WTC11 (cell line): ENCODE results near the gene FBXW2.

Experiments
- AFF4 ChIP-seq: sonication (generic); formaldehyde crosslinking; IDR thresholded peaks from 2 replicates; pipeline ENCODE4 v1.8.1; 2023; ENCODE audit warnings: mild to moderate bottlenecking, missing genetic modification reagents, borderline replicate concordance
- CBFB ChIP-seq: sonication (generic); formaldehyde crosslinking; IDR thresholded peaks from 2 replicates; pipeline ENCODE4 v1.8.1; 2022; ENCODE audit warnings: mild to moderate bottlenecking, low read depth, missing genetic modification reagents
- ELF4 ChIP-seq: sonication (generic); formaldehyde crosslinking; IDR thresholded peaks from 2 replicates; pipeline ENCODE4 v1.8.1; 2022; ENCODE audit warnings: low read depth, mild to moderate bottlenecking, moderate library complexity, missing genetic modification reagents
- ETV6 ChIP-seq: sonication (generic); formaldehyde crosslinking; IDR thresholded peaks from 2 replicates; pipeline ENCODE4 v1.8.1; 2022; ENCODE audit warnings: mild to moderate bottlenecking, missing genetic modification reagents
- GRHL2 ChIP-seq: fragments of 250-450 bp; sonication (Bioruptor Pico); IDR thresholded peaks from 2 replicates; pipeline ENCODE4 v1.8.0; 2022; ENCODE audit warnings: mild to moderate bottlenecking, moderate library complexity; ENCODE audit not compliant: insufficient replicate concordance, severe bottlenecking
- HMGXB4 ChIP-seq: sonication (generic); formaldehyde crosslinking; IDR thresholded peaks from 2 replicates; pipeline ENCODE4 v1.8.1; 2023; ENCODE audit warnings: mild to moderate bottlenecking, moderate library complexity, missing genetic modification reagents
- TCF7 ChIP-seq: sonication (generic); formaldehyde crosslinking; IDR thresholded peaks from 2 replicates; pipeline ENCODE4 v1.8.0; 2022; ENCODE audit warnings: mild to moderate bottlenecking, low read depth, missing genetic modification reagents, moderate library complexity
- TF ChIP-seq, protein P1 (sequence below): fragments of 200-600 bp; IDR thresholded peaks from 2 replicates; pipeline ENCODE4 v1.8.0; 2022; ENCODE audit warnings: antibody characterized with exemption
- TF ChIP-seq, protein P2 (sequence below): sonication (generic); formaldehyde crosslinking; conservative IDR thresholded peaks from 2 replicates; pipeline ENCODE4 v1.8.1; 2022; ENCODE audit warnings: mild to moderate bottlenecking, missing genetic modification reagents
- TF ChIP-seq, protein P3 (sequence below): sonication (generic); formaldehyde crosslinking; IDR thresholded peaks from 2 replicates; pipeline ENCODE4 v1.8.1; 2023; ENCODE audit warnings: mild to moderate bottlenecking, missing genetic modification reagents

- no peak for TF ChIP-seq GRHL2
- no peak for TF ChIP-seq TCF7 (CRISPR knock-in tag)
- no peak for TF ChIP-seq HMGXB4 (CRISPR knock-in tag)
- TF ChIP-seq, protein P1, sequence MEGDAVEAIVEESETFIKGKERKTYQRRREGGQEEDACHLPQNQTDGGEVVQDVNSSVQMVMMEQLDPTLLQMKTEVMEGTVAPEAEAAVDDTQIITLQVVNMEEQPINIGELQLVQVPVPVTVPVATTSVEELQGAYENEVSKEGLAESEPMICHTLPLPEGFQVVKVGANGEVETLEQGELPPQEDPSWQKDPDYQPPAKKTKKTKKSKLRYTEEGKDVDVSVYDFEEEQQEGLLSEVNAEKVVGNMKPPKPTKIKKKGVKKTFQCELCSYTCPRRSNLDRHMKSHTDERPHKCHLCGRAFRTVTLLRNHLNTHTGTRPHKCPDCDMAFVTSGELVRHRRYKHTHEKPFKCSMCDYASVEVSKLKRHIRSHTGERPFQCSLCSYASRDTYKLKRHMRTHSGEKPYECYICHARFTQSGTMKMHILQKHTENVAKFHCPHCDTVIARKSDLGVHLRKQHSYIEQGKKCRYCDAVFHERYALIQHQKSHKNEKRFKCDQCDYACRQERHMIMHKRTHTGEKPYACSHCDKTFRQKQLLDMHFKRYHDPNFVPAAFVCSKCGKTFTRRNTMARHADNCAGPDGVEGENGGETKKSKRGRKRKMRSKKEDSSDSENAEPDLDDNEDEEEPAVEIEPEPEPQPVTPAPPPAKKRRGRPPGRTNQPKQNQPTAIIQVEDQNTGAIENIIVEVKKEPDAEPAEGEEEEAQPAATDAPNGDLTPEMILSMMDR, result no peak
- TF ChIP-seq, protein P2, sequence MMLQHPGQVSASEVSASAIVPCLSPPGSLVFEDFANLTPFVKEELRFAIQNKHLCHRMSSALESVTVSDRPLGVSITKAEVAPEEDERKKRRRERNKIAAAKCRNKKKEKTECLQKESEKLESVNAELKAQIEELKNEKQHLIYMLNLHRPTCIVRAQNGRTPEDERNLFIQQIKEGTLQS (CRISPR knock-in tag), result no peak
- no peak for TF ChIP-seq ELF4 (CRISPR knock-in tag)
- no peak for TF ChIP-seq AFF4
- TF ChIP-seq, protein P3, sequence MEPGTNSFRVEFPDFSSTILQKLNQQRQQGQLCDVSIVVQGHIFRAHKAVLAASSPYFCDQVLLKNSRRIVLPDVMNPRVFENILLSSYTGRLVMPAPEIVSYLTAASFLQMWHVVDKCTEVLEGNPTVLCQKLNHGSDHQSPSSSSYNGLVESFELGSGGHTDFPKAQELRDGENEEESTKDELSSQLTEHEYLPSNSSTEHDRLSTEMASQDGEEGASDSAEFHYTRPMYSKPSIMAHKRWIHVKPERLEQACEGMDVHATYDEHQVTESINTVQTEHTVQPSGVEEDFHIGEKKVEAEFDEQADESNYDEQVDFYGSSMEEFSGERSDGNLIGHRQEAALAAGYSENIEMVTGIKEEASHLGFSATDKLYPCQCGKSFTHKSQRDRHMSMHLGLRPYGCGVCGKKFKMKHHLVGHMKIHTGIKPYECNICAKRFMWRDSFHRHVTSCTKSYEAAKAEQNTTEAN (CRISPR knock-in tag), result no peak
- no peak for TF ChIP-seq ETV6 (CRISPR knock-in tag)
- TF ChIP-seq CBFB (CRISPR knock-in tag), result no peak
These were observed 76.0 kb downstream of the FBXW2 start for GRCh38 chr9:120717176-120717575.
